ENCODE data around the gene B3GALT5.

DNA sequence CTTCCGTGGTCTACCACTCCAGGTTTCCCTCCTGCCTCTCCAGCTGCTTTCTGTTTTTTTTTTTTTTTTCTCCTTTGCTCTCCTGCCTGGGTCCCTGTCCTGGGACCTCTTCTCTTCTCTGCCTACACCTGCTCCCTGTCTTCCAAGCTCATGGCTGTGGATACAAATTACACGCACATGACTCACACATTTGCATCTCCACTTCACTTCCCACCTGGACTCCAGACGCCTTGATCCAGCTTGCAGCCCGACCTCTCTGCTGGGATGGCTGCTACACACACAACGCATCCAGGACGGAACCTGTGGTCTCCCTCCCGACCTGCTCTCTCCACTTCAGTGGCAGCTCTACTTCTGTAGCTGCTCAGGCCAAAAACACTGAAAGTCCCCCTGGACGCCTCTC, 44.4 kb upstream of the B3GALT5 start:
- TF ChIP-seq POLR2A (IDR thresholded peaks at IDR 0.05) (no peak), CTCF (IDR thresholded peaks at IDR 0.05) (no peak)
